LoVo (cell line): ENCODE measurements around the gene BNC1.
"Not testable (repeated sequence)": the region's sequence is repeated elsewhere in the genome, so short reads cannot be mapped to it uniquely, and the experiment has no call there.

ENCODE experiments used
- DNase-seq: peaks from one replicate; pipeline ENCODE4 v3.0.0-alpha.2; 2016; ENCODE audit warnings: low spot score

Gene BNC1

DNA sequence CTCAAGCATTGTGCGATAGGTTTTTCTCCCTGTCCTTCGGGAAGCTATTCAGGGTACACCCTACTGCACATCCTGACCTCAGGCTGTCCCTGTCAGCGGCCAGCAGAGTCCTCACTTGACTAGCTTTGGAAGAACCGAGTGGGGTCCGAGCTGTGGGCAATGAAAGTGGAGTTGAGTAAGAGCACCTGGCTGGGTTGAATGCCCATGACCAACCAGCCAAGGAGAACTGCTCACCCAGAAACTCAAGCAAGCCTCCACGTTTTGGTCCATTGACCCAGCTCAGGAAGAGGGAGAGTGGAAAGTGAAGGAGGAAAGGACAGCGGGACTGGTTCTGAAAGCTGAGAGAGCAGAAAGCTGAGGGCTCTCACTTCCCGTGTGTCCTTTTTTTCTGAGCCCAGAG, 40.8 kb downstream of the BNC1 start:
- no peak for DNase-seq

DNA sequence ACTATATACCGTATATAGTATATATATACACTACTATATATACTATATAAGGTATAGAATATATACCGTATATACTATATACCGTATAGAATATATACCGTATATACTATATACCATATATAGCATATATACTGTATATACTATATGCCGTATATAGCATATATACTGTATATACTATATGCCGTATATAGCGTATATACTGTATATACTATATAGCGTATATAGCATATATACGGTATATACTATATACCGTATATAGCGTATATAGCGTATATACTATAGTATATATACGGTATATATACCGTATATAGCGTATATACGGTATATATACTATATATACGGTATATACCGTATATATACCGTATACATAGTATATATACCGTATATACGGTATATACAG, 54.2 kb downstream of the BNC1 start:
- DNase-seq, result no peak

DNA sequence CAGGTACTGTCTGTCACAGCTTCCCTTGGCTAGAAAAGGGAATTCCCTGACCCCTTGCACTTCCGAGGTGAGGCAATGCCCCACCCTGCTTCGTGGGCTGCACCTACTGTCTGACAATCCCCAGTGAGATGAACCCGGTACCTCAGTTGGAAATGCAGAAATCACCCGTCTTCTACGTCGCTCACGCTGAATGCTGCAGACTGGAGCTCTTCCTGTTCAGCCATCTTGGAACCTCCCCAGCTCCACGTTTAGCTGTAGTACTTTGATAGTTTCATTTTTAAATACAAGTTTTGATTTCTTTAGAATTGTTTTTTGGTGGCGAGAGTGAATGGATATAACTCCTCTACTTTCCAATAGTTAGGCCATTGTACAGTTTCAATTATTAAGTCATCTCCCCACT, 59.0 kb downstream of the BNC1 start:
- DNase-seq, result no peak

DNA sequence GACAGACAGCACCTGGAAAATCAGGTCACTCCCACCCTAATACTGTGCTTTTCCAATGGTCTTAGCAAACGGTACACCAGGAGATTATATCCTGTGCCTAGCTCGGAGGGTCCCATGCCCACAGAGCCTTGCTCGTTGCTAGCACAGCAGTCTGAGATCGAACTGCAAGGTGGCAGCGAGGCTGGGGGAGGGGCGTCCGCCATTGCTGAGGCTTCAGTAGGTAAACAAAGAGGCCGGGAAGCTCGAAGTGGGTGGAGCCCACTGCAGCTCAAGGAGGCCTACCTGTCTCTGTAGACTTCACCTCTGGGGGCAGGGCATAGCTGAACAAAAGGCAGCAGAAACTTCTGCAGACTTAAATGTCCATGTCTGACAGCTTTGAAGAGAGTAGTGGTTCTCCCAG, 62.7 kb downstream of the BNC1 start:
- not testable (repeated sequence) for DNase-seq

DNA sequence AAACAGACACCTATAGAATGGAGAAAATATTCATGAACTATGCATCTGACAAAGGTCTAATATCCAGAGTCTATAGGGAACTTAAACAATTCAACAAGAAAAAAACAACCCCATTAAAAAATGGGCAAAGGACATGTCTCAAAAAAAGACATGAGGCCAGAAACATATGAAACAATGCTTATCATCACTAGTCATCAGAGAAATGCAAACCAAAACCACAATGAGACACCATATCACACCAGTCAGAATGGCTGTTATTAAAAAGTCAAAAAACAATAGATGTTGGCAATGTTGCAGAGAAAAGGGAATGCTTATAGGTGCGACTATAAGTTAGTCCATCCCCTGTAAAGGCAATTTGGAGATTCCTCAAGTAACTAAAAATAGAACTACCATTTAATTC, 65.4 kb downstream of the BNC1 start:
- no peak for DNase-seq

DNA sequence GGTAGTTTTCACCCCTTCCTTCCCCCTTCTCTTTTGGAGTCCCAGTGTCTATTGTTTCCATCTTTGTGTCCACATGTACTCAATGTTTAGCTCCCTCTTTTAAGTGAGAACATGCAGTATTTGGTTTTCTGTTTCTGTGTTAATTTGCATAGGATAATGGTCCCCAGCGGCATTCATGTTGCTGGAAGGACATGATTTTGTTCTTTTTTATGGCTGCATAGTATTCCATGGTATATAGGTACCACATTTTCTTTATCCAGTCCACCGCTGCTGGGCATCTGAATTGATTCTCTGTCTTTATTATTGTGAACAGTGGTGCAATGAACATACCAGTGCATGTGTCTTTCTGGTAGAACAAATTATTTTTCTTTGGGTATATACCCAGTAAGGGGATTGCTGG, 69.2 kb downstream of the BNC1 start:
- DNase-seq, result no peak

DNA sequence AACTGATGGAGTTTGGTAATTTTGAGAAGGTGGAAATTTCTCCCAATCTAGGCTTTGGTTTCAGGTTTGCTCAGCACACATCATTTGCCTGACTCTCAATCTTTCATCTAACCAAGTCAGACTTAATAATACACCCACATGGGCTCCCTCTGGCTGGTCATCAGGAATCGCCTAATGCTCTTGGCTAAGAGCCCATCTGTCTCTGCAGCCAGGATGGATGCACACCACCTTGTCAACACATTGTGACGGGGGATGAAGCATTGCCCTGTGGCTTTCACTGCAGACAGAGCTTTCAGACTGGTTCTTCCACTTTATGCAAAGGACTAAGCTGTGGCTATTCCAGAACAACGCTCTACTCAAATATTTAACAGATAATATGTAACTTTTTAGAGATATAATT, 73.8 kb downstream of the BNC1 start:
- DNase-seq, result no peak

DNA sequence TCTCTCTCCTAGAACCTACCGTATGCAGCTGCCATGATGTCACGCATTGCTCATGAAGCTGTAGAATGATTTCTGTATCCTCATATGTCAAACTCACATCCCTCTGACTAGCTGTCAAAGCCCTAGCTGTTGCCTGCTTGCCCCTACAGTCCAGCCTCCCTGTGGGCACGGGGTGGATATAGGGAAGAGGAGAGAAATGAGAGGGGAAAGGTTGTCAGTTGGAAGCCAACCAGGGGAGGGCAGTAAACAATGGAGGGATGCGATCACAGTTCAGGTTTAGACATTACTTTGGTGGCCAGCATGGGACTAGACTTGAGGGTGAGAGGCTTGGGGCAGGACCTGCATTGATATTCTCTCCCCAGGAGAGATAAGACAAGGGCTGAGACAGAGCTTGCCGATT, 75.1 kb downstream of the BNC1 start:
- DNase-seq, result no peak

DNA sequence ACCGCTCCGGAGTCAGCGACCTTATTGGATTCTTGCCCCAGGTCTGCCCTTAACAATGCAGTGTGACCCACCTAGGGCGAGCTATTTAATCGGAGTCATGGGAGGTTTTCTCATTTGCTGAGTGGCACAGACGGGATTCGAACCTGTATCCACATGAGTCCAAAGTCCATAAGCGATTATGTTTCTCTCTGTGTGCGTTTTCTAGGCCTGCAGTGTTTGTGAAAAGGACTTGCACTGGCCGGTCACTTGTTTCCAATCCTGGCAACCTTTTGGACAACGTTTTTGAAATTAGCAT, 76.2 kb downstream of the BNC1 start:
- DNase-seq, result no peak

DNA sequence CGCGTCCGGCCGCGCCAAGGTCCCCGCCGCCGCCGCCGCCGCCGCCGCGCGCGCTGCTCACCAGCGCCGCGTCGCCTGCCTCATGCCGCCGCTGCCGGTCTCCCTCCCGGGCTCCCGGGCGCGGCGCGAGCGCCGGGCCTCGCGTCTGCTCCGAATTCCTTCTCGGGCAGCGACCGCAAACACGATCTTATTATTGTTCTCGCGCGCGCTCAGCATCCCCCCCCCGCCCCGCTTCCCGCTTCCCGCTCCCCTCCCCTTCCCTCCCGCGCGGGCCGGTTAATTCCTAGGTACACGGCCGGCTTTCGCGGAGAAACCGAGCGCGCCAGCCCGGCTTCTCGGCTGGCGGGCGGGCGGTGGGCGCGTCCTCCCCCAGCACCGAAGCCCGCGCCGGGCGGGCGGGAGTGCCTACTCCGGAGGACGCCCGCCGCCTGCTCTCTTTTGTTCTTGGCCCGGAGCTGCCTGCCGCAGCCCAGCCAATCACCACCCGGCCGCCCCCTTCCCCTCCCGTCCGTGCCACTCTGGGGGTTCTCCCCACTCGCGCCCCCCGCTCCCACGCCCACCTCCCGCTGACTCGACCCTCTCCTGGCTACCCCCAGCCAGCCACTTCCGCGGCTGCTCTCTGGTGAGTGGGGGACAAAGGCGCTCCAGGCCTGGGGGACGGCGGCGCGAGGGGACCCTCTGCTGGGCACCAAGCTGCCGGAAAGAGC, 76.7 kb downstream of the BNC1 start, which contains the start of gene HDGFL3:
Gene HDGFL3, minus strand, starts transcription at position 164 of the 707 bp plus-strand sequence. CDS start 409 bp downstream, outside the sequence.
- no peak for DNase-seq

DNA sequence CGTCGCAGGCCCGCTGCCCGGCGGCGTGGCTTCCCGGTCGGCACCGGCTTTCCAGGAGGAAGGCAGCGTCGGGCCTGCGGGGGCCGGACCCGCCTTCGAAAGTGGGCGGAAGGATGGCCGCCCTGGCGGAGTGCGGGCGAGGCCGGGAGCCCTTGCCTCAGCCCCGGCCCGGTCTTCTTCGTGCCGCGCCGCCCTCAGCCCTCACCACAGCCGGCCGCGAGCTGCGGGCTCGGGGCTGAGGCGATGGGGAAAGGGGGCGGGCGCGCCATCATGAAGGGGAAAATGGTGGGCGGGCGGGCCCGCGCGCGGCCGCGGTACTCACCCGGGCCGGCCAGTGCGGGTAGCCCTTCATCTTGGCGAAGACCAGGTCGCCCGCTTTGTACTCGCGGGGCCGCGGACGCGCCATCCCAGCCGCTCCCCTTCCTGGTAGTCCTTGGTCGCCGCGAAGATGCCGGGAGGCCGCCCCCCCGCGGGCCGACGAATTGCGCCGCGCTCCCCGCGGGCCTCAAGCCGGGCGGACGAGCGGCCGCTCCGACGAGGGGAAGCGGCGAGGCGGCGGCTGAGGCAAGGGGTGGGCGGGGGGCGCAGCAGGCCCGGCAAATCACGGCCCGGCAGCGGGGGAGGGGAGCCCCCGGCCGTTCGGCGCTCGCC, 77.3 kb downstream of the BNC1 start:
- no peak for DNase-seq

DNA sequence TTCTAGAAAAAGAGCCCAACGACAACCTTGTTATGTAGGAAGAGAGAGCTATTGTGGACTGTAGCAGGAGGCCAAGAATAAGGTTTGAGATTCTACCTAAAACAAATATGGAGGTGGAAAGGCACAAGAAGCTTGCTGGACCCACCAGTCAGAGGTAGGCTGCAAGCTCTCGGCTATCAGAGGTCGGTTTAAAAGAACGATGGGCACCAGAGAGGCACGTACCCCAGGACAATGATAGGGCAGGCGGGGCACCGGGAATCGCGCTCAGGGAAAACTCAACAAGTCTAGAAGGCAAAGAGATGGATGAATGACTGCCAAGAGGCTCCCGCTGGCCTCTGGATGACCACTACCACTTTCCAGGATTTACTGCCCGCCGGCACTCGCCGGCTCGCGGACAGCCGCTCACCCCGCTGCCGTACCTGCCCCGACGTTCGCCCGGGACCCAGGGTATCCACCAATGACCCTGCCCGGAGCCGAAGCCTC, 77.9 kb downstream of the BNC1 start:
- no peak for DNase-seq
